ENCODE measurements around the gene FAM168A.

DNA sequence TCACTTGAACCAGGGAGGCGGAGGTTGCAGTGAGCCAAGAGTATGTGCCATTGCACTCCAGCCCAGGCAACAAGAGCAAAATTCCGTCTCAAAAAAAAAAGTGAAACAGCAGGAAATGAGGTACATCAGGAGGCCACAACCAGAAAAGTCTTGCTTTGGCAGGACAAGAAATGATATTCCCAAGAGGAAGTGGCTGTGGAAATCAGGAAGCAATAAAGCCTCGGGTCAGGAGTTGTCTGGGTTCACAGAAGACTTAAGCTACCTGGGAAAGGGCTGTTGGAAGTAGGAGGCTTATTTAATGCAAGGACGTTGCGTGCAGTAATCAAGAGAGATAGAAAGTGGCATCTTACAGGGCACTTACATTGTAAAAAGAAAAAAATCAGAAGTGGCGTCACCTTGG is 231.0 kb downstream of the FAM168A start:
- no peak for TF ChIP-seq POLR2A (IDR thresholded peaks at IDR 0.05)
- TF ChIP-seq, protein P1, sequence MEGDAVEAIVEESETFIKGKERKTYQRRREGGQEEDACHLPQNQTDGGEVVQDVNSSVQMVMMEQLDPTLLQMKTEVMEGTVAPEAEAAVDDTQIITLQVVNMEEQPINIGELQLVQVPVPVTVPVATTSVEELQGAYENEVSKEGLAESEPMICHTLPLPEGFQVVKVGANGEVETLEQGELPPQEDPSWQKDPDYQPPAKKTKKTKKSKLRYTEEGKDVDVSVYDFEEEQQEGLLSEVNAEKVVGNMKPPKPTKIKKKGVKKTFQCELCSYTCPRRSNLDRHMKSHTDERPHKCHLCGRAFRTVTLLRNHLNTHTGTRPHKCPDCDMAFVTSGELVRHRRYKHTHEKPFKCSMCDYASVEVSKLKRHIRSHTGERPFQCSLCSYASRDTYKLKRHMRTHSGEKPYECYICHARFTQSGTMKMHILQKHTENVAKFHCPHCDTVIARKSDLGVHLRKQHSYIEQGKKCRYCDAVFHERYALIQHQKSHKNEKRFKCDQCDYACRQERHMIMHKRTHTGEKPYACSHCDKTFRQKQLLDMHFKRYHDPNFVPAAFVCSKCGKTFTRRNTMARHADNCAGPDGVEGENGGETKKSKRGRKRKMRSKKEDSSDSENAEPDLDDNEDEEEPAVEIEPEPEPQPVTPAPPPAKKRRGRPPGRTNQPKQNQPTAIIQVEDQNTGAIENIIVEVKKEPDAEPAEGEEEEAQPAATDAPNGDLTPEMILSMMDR (IDR thresholded peaks at IDR 0.05): no peak

All from Peyer's patch (tissue), 4 donors.